C4-2B (cell line): Measurements from ENCODE around the gene SPPL2B.

Experiments
- H3K27ac ChIP-seq: fragments of 450-650 bp; 2 replicates; pipeline ENCODE4 v1.5.1; 2017
- CTCF ChIP-seq: fragments of 450-650 bp; conservative IDR thresholded peaks from 2 replicates; pipeline ENCODE4 v1.5.1; 2017; ENCODE audit warnings: mild to moderate bottlenecking
- ZFX ChIP-seq: fragments of 450-650 bp; IDR thresholded peaks from 2 replicates; pipeline ENCODE4 v1.6.1; 2017

Gene SPPL2B

DNA sequence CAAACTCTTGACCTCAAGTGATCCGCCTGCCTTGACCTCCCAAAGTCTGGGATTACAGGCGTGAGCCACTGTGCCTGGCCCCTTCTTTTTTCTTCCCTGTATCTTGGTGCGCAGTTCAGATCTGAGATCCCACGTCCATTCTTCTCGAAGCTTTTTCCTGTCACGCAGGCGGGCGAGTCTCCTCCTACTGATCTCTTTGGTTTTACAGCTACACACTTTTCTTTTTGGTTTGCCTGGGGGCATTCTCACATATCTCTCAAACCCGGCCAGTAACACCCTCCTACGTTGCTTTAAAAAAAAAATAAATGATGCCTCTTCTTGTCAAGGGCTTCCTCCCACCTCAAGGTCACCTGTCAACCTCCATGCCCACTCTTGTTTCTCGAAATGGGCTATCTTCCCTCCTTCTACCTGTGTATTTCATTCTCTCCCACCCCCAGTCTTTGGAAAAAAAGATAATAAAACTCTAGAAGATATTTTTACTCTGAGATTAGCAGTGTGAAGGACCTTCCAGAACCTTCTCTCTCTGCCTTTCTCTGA lies 43.7 kb downstream of the SPPL2B start:
- no peak overlapping the region for H3K27ac ChIP-seq
- TF ChIP-seq CTCF: no peak
- TF ChIP-seq ZFX: no peak

GRCh38 chr19:2374808-2375207 lies 46.3 kb downstream of the SPPL2B start:
- TF ChIP-seq CTCF: no peak
- TF ChIP-seq ZFX: no peak
- H3K27ac ChIP-seq: no peak overlapping the region

DNA sequence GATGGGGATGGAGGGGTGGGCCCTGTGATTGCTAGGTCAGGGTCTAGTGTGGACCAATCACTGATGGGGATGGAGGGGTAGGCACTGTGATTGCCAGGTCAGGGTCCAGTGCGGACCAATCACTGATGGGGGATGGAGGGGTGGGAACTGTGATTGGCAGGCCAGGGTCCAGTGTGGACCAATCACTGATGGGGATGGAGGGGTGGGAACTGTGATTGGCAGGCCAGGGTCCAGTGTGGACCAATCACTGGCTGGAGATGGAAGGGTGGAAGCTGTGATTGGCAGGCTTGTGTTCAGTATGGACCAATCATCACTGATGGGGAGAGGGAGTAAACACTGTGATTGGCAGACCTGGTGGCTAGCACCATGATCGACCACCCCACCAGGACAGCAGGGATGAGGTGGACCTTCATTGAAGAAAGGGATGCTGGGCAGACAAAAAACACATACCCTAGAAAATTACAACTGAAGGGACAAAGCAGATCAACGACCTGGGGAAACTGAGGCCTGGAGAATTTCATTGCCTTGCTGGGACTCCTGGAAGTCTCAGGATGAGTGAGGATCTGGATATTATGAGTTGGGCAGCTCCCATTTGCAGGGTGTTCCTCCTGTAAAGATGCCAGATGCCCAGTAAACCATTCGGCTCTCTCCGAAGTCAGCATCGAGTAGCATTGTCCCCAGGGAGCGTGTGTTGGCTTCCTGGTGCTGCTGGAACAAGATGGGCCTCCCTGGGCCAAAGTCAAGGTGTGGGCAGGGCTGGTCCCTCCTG lies 47.1 kb downstream of the SPPL2B start:
- no peak overlapping the region for H3K27ac ChIP-seq
- TF ChIP-seq CTCF (no peak), ZFX (no peak)

DNA sequence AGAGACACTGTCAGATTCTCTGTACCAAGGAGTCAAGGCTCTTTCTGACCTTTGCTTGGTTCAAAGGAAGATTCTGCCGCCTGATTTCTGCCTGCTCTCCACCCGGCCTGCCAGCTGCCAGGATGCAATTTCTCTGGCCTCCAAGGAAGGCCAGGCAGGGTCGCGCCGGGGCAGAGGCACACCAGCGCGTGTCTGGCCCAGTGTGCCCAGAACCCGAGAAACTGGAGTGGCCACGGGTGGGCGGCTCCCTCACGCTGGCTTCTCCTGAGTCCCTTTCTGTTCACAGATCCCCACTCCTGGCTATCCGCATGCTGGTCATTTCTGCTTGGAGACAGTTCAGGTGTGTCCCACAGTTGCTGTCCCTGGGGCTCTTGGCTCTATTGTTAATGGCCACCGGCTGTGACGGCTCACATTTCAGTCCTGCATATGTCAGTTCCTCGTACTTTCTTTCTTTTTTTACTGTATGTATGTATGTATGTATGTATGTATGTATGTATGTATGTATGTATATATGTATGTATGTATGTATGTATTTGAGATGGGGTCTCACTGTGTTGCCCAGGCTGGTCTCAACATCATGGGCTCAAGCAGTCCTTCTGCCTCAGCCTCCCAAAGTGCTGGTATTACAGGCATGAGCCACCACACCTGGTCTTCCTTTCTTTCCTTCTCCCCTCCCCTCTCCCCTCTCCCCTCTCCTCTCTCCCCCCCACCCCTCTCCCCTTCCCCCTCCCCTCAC lies 48.5 kb downstream of the SPPL2B start:
- TF ChIP-seq CTCF (no peak), ZFX (no peak)
- H3K27ac ChIP-seq: no peak overlapping the region

GRCh38 chr19:2380567-2380966 lies 52.1 kb downstream of the SPPL2B start:
- no peak for TF ChIP-seq ZFX
- TF ChIP-seq CTCF: no peak
- no peak overlapping the region for H3K27ac ChIP-seq

DNA sequence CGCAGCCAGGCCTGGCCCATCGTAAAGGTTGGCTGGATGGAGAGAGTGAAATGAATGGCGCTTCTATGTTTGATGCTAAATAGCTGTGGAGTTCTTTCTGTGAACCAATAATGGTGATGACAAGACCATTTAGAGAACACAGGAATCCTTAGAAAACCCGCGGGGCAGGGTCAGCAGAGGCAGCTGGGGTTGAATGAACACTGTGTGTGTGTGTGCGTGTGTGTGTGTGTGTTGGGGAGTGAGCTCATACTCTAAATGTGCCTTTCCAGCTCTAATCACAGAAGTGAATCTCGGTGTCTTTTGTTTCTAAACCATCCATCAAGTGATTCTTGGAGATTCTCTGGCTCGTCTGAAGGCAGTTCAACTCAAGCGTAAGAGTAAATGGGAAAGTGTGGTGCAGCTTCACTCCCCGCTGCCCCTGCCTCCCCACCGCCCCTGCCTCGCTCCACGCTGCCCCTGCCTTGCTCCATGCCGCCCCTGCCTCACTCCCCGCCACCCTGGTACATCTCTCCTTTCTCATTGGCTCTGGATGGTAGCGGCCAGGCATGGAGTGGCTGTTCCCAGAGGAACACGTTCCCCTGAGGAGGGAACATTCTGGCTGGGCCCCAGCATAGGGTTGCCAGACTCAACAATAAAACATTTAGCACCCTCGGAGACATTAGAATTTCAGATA lies 52.8 kb downstream of the SPPL2B start:
- no peak overlapping the region for H3K27ac ChIP-seq
- TF ChIP-seq ZFX (no peak), CTCF (no peak)
